ENCODE data around the gene ALS2.

The ALS2 gene

DNA sequence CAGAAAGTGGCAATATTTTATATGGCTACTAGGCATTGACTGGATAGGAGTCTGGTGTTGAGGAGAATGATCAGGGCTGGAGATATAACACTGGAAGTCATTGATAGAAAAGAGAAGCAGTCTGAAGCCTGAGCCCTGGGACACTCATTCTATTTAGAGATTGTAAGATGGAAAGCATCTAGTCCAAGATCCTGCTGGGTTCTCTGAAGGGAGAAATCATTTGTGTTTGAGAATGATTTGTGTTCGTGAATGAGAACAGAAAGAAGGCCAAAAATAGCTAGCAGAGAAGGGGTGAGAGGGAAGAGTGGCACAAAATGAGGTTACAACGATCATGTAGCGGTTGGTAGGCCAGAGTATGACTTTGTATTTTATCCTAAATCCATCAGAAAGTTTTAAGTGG lies 7.6 kb upstream of the ALS2 start:
- no peaks in the 10 kb centered on the region for H3K27me3 ChIP-seq (ENCODE audit: control insufficient read depth, insufficient read depth, low read length)
- no peaks in the 10 kb centered on the region for H3K36me3 ChIP-seq (ENCODE audit: control insufficient read depth, insufficient read depth, low read length)
- H3K4me1 ChIP-seq (ENCODE audit: control insufficient read depth, insufficient read depth, low read length): no peaks in the 10 kb centered on the region
- no peak overlapping the region for H3K27ac ChIP-seq (ENCODE audit: low read depth, low read length)
- H3K9ac ChIP-seq (ENCODE audit: low read length): no peak overlapping the region
- no peak overlapping the region for H3K4me3 ChIP-seq (ENCODE audit: low read length)

GRCh38 chr2:201786471-201786870 lies 5.7 kb upstream of the ALS2 start:
- H3K27ac ChIP-seq (ENCODE audit: low read depth, low read length): no peak overlapping the region
- no peak overlapping the region for H3K9ac ChIP-seq (ENCODE audit: low read length)
- no peaks in the 10 kb centered on the region for H3K27me3 ChIP-seq (ENCODE audit: control insufficient read depth, insufficient read depth, low read length)
- no peaks in the 10 kb centered on the region for H3K36me3 ChIP-seq (ENCODE audit: control insufficient read depth, insufficient read depth, low read length)
- H3K4me1 ChIP-seq (ENCODE audit: control insufficient read depth, insufficient read depth, low read length): peaks cover 3% of the 10 kb centered on the region
- no peak overlapping the region for H3K4me3 ChIP-seq (ENCODE audit: low read length)

DNA sequence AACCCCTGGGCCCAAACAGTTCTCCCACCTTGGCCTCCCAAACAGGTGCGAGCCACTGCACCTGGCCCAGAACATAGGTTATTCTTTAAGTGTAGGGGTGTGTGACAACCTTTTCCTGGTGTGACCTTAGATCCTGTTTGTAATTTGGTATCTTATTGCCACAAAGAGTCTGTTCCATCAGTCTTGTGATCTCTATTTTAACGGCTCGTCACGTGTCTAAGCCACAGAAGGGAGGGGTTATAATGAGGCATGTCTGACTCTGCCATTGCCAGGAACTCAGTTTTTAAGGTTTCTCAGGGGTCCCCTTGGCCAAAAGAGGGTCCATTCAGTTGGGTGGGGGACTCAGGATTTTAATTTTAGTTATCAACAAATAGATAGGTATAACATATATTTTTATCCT lies 4.4 kb upstream of the ALS2 start:
- no peaks in the 10 kb centered on the region for H3K27me3 ChIP-seq (ENCODE audit: control insufficient read depth, insufficient read depth, low read length)
- H3K4me3 ChIP-seq (ENCODE audit: low read length): no peak overlapping the region
- peaks cover 3% of the 10 kb centered on the region for H3K4me1 ChIP-seq (ENCODE audit: control insufficient read depth, insufficient read depth, low read length)
- no peak overlapping the region for H3K9ac ChIP-seq (ENCODE audit: low read length)
- H3K36me3 ChIP-seq (ENCODE audit: control insufficient read depth, insufficient read depth, low read length): no peaks in the 10 kb centered on the region
- H3K27ac ChIP-seq (ENCODE audit: low read depth, low read length): no peak overlapping the region

- Histone ChIP-seq H3K9ac (ENCODE audit: low read length) (no peak overlapping the region), H3K27me3 (ENCODE audit: control insufficient read depth, insufficient read depth, low read length) (no peaks in the 10 kb centered on the region), H3K36me3 (ENCODE audit: control insufficient read depth, insufficient read depth, low read length) (no peaks in the 10 kb centered on the region), H3K4me1 (ENCODE audit: control insufficient read depth, insufficient read depth, low read length) (peaks cover 3% of the 10 kb centered on the region), H3K27ac (ENCODE audit: low read depth, low read length) (no peak overlapping the region), H3K4me3 (ENCODE audit: low read length) (no peak overlapping the region)
Measured at GRCh38 chr2:201784563-201784962, 3.8 kb upstream of the ALS2 start.

- H3K27ac ChIP-seq (ENCODE audit: low read depth, low read length): peak overlapping the region; percentile 78
Measured at GRCh38 chr2:201781557-201782051, 871 bp upstream of the ALS2 start.

DNA sequence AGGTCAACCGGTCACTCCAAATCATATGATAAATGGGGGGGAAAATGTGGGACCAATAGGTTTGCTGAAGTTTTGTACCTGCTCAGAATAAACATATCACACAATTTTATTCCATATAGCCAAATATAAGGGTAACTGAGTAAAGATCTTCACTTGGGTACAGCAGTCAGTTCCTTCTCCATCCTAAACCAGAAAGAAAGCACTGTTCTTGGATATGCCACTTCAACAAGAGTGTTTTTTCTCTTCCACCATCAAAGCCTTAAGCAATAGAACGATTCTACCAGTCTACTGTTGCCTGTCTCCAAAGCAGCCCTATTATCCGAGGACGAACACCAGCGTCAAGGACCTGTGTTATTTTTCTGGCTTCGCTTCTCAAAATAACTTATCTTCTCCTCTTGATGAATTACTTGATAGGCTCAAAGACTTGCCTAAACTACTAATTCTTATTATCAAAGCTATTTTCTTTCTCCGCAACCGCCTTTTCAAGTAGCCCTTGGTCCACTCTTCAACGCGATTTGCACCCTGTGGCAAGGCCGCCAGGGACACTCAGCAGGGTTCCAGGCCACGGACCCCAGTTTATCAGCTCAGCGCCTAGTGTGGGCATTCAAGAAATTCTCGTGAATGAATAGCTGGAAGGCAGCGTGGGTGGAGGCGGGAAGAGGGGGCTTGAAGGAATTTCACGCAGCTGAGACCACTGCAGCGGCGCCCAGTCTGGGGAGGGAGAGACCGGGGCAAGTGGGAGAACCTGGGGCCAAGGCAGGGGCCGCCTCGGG lies 646 bp downstream of the ALS2 start:
- peaks cover 3% of the 10 kb centered on the region for H3K4me1 ChIP-seq (ENCODE audit: control insufficient read depth, insufficient read depth, low read length)
- no peaks in the 10 kb centered on the region for H3K36me3 ChIP-seq (ENCODE audit: control insufficient read depth, insufficient read depth, low read length)
- H3K27me3 ChIP-seq (ENCODE audit: control insufficient read depth, insufficient read depth, low read length): no peaks in the 10 kb centered on the region
- H3K9ac ChIP-seq (ENCODE audit: low read length): peak overlapping the region; percentile 74
- H3K27ac ChIP-seq (ENCODE audit: low read depth, low read length): peak overlapping the region; percentile 78
- peak overlapping the region; percentile 94 for H3K4me3 ChIP-seq (ENCODE audit: low read length)

More at GRCh38 chr2:201781557-201782051, 871 bp upstream of the ALS2 start:
- Histone ChIP-seq H3K36me3 (ENCODE audit: control insufficient read depth, insufficient read depth, low read length) (no peaks in the 10 kb centered on the region), H3K9ac (ENCODE audit: low read length) (peak overlapping the region; percentile 66), H3K4me3 (ENCODE audit: low read length) (peak overlapping the region; percentile 94), H3K4me1 (ENCODE audit: control insufficient read depth, insufficient read depth, low read length) (peaks cover 3% of the 10 kb centered on the region), H3K27me3 (ENCODE audit: control insufficient read depth, insufficient read depth, low read length) (no peaks in the 10 kb centered on the region)

DNA sequence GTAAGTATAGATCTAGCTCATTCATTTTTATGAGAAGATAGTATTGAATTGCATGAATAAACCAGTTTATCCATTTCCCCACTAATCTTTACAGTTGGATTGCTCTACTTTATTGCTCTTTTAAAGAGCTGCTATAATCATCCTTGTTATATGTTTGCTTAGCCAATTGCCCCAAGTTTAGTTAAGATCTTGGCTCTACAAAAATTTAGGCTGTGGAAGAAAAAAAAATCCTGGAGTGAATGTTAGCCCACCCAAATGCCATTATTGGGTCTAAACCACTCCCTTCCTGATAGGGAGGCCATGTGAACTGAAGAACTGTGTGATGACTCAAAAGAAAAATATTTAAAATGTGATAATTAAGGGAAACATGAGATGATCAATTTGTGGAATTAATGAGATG lies 2.9 kb downstream of the ALS2 start:
- Histone ChIP-seq H3K9ac (ENCODE audit: low read length) (no peak overlapping the region), H3K27me3 (ENCODE audit: control insufficient read depth, insufficient read depth, low read length) (no peaks in the 10 kb centered on the region), H3K27ac (ENCODE audit: low read depth, low read length) (no peak overlapping the region), H3K4me1 (ENCODE audit: control insufficient read depth, insufficient read depth, low read length) (peaks cover 3% of the 10 kb centered on the region), H3K4me3 (ENCODE audit: low read length) (no peak overlapping the region), H3K36me3 (ENCODE audit: control insufficient read depth, insufficient read depth, low read length) (no peaks in the 10 kb centered on the region)

DNA sequence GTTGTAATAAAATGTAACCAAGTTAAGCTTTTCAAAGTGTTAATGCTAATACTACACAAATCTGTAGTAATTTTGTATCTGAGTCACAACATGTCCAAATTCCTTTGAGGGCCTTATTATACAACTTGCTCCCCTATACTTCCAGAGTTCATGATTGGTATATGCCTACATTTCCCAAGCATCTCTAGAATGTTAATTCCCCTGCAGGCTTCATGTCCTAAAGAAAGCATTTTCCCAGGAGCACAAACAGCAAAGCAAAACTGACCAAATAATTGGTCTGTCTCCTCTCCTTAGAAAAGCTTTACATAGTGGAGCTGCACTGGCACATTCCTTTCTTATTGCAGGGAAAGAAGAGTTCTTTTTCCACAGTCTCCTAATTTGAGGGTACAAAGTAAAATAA lies 3.7 kb downstream of the ALS2 start:
- Histone ChIP-seq H3K27ac (ENCODE audit: low read depth, low read length) (no peak overlapping the region), H3K9ac (ENCODE audit: low read length) (no peak overlapping the region), H3K36me3 (ENCODE audit: control insufficient read depth, insufficient read depth, low read length) (no peaks in the 10 kb centered on the region), H3K4me1 (ENCODE audit: control insufficient read depth, insufficient read depth, low read length) (peaks cover 3% of the 10 kb centered on the region), H3K27me3 (ENCODE audit: control insufficient read depth, insufficient read depth, low read length) (no peaks in the 10 kb centered on the region), H3K4me3 (ENCODE audit: low read length) (no peak overlapping the region)

DNA sequence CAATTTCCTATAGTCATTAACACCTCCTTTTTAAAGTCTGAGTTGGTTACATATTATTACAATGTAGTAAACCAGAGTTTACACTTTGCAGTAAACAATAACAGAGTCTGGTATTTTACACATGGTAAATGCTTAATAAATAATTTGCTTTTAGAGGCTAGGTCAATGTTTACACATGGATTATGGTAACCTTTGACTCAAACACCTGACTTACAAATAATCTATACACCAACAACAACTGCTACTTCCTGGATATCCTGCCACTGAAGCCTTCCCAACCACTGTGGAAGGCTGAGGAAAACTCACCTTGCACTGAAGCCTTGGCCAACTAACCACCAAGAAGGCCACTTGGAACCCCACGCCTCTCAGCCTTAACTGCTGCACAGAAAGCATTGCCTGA lies 5.4 kb downstream of the ALS2 start:
- H3K4me3 ChIP-seq (ENCODE audit: low read length): no peak overlapping the region
- no peaks in the 10 kb centered on the region for H3K27me3 ChIP-seq (ENCODE audit: control insufficient read depth, insufficient read depth, low read length)
- H3K36me3 ChIP-seq (ENCODE audit: control insufficient read depth, insufficient read depth, low read length): no peaks in the 10 kb centered on the region
- H3K27ac ChIP-seq (ENCODE audit: low read depth, low read length): no peak overlapping the region
- no peaks in the 10 kb centered on the region for H3K4me1 ChIP-seq (ENCODE audit: control insufficient read depth, insufficient read depth, low read length)
- no peak overlapping the region for H3K9ac ChIP-seq (ENCODE audit: low read length)

- no peak overlapping the region for H3K4me3 ChIP-seq (ENCODE audit: low read length)
- H3K36me3 ChIP-seq (ENCODE audit: control insufficient read depth, insufficient read depth, low read length): no peaks in the 10 kb centered on the region
- H3K9ac ChIP-seq (ENCODE audit: low read length): no peak overlapping the region
- H3K27ac ChIP-seq (ENCODE audit: low read depth, low read length): no peak overlapping the region
- H3K4me1 ChIP-seq (ENCODE audit: control insufficient read depth, insufficient read depth, low read length): no peaks in the 10 kb centered on the region
- H3K27me3 ChIP-seq (ENCODE audit: control insufficient read depth, insufficient read depth, low read length): no peaks in the 10 kb centered on the region
Measured at GRCh38 chr2:201774546-201774945, 6.2 kb downstream of the ALS2 start.

GRCh38 chr2:201773990-201774389 lies 6.7 kb downstream of the ALS2 start:
- peaks cover under 1% of the 10 kb centered on the region for H3K4me1 ChIP-seq (ENCODE audit: control insufficient read depth, insufficient read depth, low read length)

GRCh38 chr2:201769666-201770373 lies 10.9 kb downstream of the ALS2 start:
- Histone ChIP-seq H3K4me3 (ENCODE audit: low read length) (no peak overlapping the region), H3K36me3 (ENCODE audit: control insufficient read depth, insufficient read depth, low read length) (no peaks in the 10 kb centered on the region), H3K27me3 (ENCODE audit: control insufficient read depth, insufficient read depth, low read length) (no peaks in the 10 kb centered on the region), H3K4me1 (ENCODE audit: control insufficient read depth, insufficient read depth, low read length) (peaks cover 5% of the 10 kb centered on the region), H3K9ac (ENCODE audit: low read length) (no peak overlapping the region), H3K27ac (ENCODE audit: low read depth, low read length) (no peak overlapping the region)

More at GRCh38 chr2:201773990-201774389, 6.7 kb downstream of the ALS2 start:
- Histone ChIP-seq H3K27me3 (ENCODE audit: control insufficient read depth, insufficient read depth, low read length) (no peaks in the 10 kb centered on the region), H3K4me3 (ENCODE audit: low read length) (no peak overlapping the region), H3K36me3 (ENCODE audit: control insufficient read depth, insufficient read depth, low read length) (no peaks in the 10 kb centered on the region), H3K27ac (ENCODE audit: low read depth, low read length) (no peak overlapping the region), H3K9ac (ENCODE audit: low read length) (no peak overlapping the region)

Data from rectal smooth muscle tissue (tissue), 1 donor.